ENCODE data around the gene PRRC2C. TPM values are rescaled to one million over a fixed set of nuclear protein-coding genes. Genes with fewer than 3 reads are reported as not detected.
"Not testable (repeated sequence)": the region's sequence is repeated elsewhere in the genome, so short reads cannot be mapped to it uniquely, and the experiment has no call there.

Gene PRRC2C
- 100 to 1,000 TPM in 3 of 4 donors, 10 to 100 TPM in 1; 94.5 to 141 (median 131) TPM for polyA plus RNA-seq (ENCODE audit: insufficient read length in 4 of 4)

DNA sequence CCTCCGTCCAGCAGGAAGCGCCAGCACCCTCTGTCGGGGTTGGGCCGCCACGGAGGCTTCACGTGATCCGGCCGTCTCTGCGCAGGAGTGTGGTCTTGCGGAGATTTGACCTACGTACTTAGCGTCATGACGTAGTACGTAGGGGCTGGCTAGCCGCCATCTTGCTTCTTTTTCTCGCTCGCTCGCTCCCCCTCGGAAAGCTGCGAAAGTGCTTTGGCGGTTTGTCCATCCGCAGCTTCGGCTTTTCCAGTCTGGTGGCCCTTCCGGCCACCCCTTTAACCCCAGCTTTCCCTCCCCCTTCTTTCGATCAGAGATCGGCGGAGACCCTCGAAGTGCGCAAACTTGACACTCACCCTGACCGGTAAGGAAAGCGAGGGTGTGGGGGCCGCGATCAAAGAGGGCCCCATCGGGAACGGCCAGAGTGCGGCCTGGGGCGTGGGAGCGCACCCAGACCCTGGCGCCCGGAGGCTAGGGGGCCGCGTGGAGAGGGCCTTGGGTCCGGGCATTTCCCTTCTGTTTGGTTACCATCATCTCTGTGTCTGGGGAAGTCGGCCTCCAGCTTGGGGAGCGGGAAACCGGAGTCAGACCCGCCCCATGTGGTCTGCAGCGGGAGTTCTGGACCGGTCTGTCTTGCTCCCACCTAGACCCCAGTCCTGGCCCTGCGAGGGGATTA, at the start of gene PRRC2C:
PRRC2C (plus strand) TSS at position 156 of the 673 bp plus-strand sequence. CDS start 26,559 bp downstream, outside the sequence.
- peak; percentile 86 to 96 (median 96) for DNase-seq (ENCODE audit: low read depth in 4 of 4, low spot score in 2 of 4)

DNA sequence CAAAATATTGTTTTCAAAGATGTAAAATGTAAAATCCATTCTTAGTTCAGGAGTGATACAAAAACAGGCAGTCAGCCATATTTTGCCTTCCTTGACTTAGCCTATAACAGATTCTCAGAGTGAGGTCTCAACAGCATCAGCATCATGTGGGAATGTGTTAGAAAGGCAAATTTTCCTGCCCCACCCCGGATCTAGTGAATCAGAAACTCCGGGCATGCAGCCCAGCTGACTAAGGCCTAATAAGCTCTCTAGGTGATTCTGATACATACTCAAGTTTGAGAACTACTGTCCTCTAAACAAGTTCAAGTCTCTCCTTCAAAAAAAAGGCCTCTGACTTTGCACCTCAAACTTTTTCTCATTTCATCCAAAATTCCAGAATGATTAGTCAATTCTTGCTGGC, 46.9 kb upstream of the PRRC2C start:
- DNase-seq (ENCODE audit: low read depth in 4 of 4, low spot score in 2 of 4), result no peak

DNA sequence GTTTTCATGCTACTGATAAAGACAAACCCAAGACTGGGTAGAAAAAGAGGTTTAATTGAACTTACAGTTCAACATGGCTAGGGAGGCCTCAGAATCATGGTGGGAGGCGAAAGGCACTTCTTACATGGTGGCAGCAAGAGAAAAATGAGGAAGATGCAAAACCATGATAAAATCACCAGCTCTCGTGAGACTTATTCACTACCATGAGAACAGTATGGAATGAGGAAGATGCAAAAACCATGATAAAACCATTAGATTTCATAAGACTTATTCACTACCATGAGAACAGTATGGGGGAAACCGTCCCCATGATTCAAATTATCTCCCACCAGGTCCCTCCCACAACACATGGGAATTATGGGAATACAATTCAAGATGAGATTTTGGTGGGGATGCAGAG, 45.1 kb upstream of the PRRC2C start:
- DNase-seq (ENCODE audit: low read depth in 4 of 4, low spot score in 2 of 4), result not testable (repeated sequence)

DNA sequence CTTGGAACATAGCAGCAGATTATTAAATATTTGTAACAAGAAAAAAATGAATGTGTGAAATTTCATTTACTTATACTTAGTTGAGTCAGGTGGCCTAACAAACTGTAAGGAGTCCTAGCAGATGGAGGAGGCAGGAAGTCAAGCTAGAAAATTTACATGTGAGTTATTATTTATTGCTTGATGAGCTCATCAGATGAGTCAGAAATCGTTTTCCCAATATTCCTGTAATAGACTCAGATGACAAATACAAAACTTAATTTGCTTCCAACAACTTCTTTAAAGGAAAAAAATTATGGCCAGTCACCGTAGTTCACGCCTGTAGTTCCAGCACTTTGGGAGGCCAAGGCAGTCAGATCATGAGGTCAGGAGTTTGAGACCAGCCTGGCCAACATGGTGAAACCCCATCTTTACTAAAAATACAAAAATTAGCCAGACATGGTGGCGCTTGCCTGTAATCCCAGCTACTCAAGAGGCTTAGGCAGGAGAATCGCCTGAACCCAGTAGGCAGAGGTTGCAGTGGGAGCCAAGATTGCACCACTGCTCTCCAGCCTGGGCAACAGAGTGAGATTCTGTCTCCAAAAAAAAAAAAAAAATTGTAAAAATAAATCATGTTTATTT, 43.9 kb upstream of the PRRC2C start:
- DNase-seq (ENCODE audit: low read depth in 4 of 4, low spot score in 2 of 4), result not testable (repeated sequence)

DNA sequence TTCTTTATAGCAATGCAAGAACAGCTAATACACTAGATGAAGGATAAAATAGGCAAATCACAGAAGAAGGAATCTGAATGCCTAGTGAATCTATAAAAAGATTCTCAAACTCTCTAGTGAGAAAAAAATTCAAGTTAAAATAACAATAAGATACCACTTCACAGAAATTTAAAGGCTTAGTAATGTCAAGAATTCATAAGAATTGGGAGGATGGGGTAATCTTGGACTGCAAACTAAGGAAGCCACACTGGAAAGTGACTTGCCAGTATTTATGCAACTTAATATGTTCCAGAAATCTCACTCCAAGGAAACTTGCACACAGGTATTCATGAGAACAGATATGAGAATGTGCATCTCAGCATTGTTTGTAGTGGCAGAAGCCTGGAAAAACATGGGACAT, 38.9 kb upstream of the PRRC2C start:
- DNase-seq (ENCODE audit: low read depth in 4 of 4, low spot score in 2 of 4), result no peak

DNA sequence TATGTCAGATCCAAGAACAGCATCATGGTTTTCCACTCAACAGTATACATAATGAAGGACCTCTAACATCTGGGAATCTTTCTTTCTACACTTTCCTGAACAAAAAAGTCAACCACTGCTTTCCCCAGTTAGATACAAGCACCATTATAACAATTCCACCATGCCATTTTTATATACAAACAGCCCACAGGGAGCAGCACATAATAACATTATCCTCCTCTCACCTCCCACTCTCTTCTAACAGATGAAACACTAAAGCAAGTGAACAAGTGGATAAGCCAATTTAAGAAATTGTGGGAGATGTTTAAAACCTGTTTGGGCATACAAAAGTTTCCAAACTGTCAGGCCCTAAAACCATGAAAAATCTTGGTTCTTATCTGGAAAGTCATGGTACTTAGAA, 29.4 kb upstream of the PRRC2C start:
- DNase-seq (ENCODE audit: low read depth in 4 of 4, low spot score in 2 of 4), result no peak

DNA sequence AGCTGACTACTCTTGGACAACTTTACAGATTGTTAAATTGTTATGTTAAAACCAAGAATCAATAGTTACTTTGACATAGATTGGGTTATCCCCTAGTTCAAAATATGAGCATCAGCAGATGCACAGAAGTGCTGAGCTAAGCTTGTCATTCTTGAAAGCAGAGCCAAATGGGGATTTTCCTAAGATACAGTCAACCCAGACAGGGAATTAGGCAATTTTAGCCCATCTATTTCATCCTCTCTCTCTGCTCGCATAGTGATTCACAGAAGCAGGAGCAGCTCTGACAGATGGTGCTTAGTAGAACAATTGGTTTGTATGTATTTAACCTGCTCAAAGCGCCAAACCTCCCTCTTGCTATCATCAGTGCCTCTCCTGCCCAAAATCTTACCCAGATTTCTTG, 27.9 kb upstream of the PRRC2C start:
- no peak for DNase-seq (ENCODE audit: low read depth in 4 of 4, low spot score in 2 of 4)

DNA sequence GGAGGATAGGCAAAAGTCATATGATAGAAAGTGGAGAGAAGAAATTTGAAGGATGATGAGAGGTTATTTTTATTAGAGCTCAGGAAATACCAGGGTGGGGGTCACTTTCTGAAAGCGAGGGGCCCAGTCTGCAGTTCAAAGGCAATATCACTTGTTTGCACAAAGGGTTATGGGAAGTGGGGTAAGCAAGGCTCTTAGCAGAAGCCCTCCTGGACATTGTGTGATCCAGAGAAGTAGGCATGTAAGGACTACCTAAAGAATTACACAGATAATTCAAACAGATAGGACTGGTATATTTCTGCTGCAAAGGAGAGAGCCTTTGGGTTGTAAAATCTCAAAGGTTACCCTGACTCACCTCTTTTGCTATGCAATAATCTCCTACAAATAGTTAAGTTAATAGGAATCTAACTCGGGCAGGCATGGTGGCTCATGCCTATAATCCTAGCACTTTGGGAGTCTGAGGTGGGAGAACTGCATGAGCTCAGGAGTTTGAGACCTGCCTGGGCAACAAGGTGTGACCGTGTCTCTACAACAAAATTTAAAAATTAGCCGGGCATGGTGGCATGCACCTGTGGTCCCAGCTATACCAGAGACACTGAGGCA, 25.2 kb upstream of the PRRC2C start:
- DNase-seq (ENCODE audit: low read depth in 4 of 4, low spot score in 2 of 4), result no peak

DNA sequence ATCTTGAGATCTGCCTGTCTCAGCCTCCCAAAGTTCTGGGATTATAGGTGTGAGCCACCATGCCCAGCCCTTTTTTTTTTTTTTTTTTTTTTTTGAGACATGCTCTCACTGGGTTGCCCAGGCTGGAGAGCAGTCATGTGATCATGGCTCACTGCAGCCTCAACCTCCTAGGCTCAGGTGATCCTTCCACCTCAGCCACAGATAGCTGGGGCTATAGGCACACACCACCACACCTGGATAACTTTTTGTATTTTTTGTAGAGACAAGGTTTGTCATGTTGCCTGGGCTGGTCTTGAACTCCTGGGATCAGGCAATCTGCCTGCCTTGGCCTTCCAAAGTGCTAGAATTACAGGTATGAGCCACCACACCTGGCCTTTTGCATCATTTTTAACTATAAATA, 17.7 kb upstream of the PRRC2C start:
- DNase-seq (ENCODE audit: low read depth in 4 of 4, low spot score in 2 of 4), result no peak

DNA sequence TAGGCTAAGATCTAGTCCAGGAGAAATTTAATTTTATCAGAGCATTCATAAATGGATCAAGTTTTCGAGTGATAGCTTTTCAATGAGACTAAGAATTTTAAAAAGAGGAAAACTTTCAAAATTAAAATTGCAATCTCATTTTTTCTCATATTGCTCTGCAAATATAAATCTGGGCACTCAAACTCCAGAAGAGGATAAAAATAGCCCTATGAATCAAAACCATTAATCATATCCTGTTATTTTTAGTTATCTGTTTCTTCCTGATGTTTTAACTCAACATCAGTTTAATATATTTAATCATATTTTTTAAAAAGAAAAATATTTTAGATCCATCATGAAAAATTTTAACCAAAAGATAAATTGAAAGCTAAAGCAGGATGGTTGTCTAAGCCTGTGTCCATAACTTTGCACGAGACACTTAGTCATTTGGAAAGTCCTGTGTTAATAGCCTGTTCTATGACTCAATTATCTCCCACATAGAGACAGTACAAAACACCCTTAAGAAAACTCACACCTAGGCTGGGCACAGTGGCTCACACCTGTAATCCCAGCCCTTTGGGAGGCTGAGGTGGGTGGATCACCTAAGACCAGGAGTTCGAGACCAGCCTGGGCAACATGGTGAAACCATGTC, 17.1 kb upstream of the PRRC2C start:
- DNase-seq (ENCODE audit: low read depth in 4 of 4, low spot score in 2 of 4), result no peak

DNA sequence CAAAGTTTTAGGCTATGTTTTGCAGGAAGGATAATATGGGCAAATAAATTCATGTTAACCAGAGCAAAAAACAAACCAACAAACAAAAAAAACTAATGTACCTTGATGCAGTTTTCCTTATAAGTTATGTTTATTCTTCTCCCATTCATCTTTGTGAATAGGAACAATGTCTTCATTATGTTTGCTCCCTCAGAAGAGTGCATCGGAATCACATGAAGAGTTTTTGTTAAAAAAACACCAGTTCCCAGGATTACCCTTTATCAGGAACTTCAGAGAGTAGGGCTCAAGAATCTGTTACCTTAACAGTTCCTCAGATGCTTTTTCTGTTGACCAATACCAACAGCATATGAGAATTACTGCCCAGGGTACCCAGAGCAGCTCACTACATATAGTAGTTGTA, 14.6 kb upstream of the PRRC2C start:
- DNase-seq (ENCODE audit: low read depth in 4 of 4, low spot score in 2 of 4), result no peak

DNA sequence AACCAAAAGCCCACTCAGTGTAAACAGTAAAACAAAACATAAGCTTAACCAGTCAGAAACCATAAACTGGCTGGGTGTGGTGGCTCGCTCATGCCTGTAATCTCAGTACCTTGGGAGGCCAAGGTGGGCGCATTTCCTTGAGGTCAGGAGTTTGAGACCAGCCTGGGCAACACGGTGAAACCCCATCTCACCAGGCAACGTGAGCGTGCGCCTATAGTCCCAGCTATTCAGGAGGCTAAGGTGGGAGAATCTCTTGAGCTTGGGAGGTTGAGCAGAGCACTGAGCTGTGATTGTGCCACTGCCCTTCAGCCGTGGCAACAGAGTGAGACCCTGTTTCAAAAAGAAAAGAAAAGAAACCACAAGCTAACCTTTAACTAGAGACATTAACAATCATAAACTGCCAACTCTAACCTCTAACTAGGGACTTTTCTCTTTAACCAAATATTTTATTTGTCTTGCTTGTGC, 13.1 kb upstream of the PRRC2C start:
- no peak for DNase-seq (ENCODE audit: low read depth in 4 of 4, low spot score in 2 of 4)

DNA sequence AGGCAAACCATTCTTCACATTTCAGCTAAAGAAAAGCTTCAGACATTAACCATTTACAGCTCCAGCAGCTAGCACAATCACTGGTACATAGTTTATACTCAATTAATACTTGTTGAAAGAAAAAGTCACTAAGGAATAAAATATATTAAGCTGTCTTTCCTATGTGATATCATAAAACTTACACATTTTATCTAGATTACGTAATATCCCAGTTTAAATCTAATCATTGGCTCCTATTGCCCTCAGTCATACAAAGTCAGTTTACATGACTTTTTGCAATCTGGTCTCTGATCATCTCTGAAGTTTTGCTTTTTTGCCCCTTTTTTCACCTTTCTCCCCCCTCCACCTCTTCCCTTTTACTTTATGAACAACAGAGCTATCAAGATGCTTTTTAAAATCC, 8.5 kb upstream of the PRRC2C start:
- no peak for DNase-seq (ENCODE audit: low read depth in 4 of 4, low spot score in 2 of 4)

DNA sequence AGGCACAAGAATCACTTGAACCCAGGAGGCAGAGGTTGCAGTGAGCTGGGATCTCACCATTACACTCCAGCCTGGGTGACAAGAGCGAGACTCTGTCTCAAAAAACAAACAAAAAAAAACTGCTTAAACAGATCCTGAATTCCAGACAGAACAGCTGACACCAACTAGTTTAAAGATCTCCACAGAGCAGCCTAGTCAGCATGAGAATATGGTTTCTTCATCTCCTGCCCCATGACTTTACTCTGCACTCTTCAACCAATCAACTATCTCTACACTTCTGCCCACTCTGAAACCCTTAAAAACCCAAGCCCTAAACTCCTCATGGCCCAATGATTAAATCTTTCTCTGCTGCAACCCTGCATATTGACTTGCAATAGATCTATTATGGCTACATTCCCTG, 7.5 kb upstream of the PRRC2C start:
- no peak for DNase-seq (ENCODE audit: low read depth in 4 of 4, low spot score in 2 of 4)

DNA sequence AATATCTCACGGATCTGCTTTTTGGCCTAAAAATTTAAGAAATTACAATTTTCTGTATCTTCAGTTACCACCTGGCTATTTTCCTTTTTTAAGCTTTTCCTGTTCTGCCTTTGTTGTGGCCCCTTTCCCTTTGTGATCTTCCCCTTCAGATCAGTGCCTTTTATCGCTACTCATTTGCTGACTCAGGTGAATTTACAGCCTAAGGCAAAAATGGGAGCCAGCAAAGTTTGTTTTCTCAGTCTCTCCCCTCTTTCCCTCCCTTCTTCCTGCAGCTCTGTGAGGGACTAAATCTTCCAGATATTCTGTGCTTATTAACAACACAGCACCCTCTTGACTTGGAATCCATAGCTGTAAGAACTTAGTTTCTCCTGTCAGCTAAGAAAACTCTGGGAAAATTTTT, 5.3 kb upstream of the PRRC2C start:
- peak in 1 of 4 donors; percentile 7 for DNase-seq (ENCODE audit: low read depth in 4 of 4, low spot score in 2 of 4)

DNA sequence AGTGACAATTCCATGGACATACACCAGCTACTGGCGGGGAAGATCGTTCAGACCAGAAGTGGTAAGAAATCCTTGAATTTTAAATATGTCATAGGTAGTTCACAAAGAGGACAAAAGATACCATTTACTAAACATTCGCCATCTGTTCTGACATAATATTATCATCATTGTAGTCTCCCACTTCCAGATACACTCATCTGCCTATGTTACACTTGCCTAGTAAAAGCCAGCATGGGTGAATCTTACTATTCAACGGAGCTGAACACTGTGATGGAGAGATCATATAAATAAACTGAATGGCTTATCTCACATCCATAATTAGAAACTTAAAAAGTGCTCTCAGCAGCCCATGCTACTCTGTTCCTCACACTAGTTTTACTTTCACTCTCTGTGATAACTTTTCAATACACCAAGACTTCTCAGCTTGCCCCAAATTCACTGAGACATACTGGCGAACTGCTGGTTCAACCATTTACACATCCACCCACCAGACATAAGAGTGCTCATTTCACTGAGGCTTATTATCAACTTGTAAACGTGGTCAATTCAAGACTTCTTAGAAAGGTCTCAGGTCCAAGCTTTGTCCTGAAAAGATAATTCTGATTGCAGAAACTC, 463 bp upstream of the PRRC2C start:
- DNase-seq (ENCODE audit: low read depth in 4 of 4, low spot score in 2 of 4), result no peak

DNA sequence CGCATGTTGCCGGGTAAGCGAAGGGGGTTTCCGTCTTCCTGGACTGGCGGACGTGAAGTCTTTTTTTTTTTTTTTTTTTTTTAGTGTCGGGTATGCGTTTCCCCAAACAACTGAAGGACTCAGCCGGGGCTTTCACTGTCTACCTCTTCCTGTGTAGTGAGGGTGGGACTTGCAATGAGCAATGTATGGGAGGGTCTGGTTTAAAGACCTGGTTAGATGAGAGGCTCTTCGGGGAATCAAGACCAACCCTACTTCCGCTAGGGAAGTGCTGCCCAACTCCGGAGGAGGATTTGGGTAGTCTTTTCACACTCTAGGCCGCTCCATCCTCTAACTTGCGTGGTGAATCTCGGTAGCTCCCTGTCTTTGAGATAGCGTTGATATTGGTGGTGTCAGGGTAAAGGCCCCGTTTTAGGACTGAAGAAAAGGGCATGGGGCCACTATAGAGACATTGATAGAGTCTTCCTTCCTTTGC, 754 bp downstream of the PRRC2C start:
- DNase-seq (ENCODE audit: low read depth in 4 of 4, low spot score in 2 of 4), result peak in 3 of 4 donors; percentile 39 to 62 (median 46)

DNA sequence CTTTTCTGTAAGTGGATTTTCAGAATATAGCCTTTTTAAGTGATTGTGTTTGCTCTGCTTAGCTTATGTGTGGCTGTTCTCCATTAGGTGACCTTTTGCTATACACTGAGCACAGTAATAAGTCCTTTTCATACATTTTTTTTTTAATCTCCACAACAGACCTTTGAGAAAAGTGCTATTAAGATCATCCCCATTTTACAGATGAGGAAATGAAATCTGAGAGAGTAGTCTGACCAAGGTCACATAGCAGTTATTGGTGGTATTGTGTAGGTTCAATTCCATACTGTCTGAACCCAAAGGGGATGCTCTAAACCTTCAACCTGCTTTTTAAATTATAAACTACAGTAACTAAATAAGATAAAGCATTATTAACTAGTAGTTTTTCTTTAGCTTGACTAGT, 1.7 kb downstream of the PRRC2C start:
- DNase-seq (ENCODE audit: low read depth in 4 of 4, low spot score in 2 of 4), result no peak

DNA sequence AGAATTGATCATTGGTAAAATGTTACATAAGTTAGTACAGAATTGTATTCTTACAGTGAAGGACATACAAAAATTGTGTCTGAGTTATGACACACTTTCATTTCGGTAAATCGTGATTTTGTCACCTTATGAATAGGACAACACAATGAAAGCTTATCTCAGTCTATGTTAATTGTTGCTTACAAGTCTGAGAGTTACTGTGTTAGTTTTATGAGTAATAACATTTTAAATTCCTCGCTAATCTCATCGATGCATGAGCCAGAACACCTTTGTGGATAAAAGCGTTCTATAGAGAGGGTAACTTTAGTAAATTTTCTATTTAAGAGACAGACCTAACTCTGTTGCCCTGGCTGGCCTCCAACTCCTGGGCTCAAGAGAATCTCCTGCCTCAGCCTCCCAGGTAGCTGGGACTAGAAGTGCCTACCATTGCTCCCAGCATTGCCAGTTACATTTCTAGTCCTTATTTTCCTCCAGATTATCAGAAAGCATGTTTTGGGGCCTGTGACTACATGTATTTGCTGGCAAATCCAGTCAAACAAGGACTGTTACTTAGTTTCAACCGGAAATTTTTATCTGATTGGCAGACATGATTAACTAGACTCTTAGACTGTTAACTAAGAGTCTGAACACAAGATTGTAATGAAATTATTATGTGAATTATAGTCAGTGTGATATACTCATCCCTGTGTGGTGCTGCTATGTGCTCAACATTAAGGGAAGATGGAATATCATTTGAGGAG, 3.0 kb downstream of the PRRC2C start:
- no peak for DNase-seq (ENCODE audit: low read depth in 4 of 4, low spot score in 2 of 4)

DNA sequence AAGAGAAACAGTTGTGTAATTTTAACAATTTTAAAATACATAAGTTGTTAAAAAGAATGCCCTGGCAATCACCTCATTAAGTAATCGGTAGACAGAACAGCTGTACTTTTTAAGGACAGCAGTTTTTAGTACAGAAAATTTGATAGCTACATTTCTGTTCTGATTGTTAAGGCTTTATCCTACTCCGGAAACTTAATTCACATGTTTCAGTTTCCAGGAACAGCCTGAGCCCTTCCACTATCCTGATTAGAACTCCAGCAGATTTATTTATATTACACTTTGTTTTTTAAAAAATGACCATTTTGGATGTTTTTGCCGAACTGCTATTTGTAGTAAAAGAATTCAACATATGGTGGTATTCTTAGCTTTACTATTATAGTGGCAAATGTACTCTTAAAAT, 8.7 kb downstream of the PRRC2C start:
- no peak for DNase-seq (ENCODE audit: low read depth in 4 of 4, low spot score in 2 of 4)

Data from left renal cortex interstitium (tissue), 4 donors.